ENCODE measurements around the gene PHLDB2. TPM values are rescaled to one million over a fixed set of nuclear protein-coding genes. Genes with fewer than 3 reads are reported as not detected.

Gene PHLDB2
- total RNA-seq, 1 donor from 2014 or later, result 60.8 TPM

DNA sequence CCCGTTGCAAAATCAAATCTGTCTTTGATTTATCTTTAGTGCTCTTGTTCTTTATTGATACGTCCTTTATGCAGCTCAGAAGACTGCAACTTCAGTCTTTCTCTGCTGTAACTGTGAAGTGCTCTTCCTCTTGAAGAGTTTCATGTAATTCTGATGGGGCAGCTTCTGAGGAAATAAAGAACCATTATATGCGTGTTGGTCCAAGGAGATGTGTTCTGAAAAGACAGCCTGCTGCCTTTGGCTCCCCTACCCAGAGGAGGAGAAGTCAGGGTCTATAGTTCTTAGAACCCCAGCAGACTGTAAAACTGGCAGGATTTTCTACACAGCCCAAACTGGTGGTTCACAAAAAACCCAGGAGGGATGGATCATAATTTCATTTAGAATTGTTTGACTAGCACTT, 97.4 kb downstream of the PHLDB2 start:
- Histone ChIP-seq H3K4me3 (no peak overlapping the region), H3K9me3 (no peaks in the 10 kb centered on the region), H3K36me3 (peaks cover 10% of the 10 kb centered on the region), H3K27ac (no peak overlapping the region), H3K27me3 (no peaks in the 10 kb centered on the region), H3K4me1 (no peaks in the 10 kb centered on the region)
- no peak for DNase-seq
- ATAC-seq, result no peak
- TF ChIP-seq CTCF (IDR thresholded peaks at IDR 0.05), result no peak
- intact Hi-C loops (cut with DNase I), result loop anchor here (10.0 kb wide), 1 partner anchor 92 kb away; no protein-coding TSS in a partner anchor

GRCh38 chr3:111956995-111957734, 98.1 kb downstream of the PHLDB2 start:
- DNase-seq (no peak), ATAC-seq (no peak)
- H3K9me3 ChIP-seq, result no peaks in the 10 kb centered on the region
- H3K4me1 ChIP-seq, result no peaks in the 10 kb centered on the region
- no peak overlapping the region for H3K4me3 ChIP-seq
- H3K27me3 ChIP-seq, result no peaks in the 10 kb centered on the region
- H3K27ac ChIP-seq, result no peak overlapping the region
- intact Hi-C loops (cut with DNase I), result loop anchor here (10.0 kb wide), 1 partner anchor 92 kb away; no protein-coding TSS in a partner anchor
- H3K36me3 ChIP-seq, result peaks cover 10% of the 10 kb centered on the region
- no peak for TF ChIP-seq CTCF (IDR thresholded peaks at IDR 0.05)

GRCh38 chr3:111961461-111962164, 102.5 kb downstream of the PHLDB2 start:
- H3K9me3 ChIP-seq, result no peaks in the 10 kb centered on the region
- no peak overlapping the region for H3K4me3 ChIP-seq
- DNase-seq (no peak), ATAC-seq (no peak)
- no peaks in the 10 kb centered on the region for H3K27me3 ChIP-seq
- intact Hi-C loops (cut with DNase I), result no loop called here
- H3K27ac ChIP-seq, result no peak overlapping the region
- H3K36me3 ChIP-seq, result peaks cover 19% of the 10 kb centered on the region
- no peaks in the 10 kb centered on the region for H3K4me1 ChIP-seq
- no peak for TF ChIP-seq CTCF (IDR thresholded peaks at IDR 0.05)

GRCh38 chr3:111963424-111963823, 104.4 kb downstream of the PHLDB2 start:
- Histone ChIP-seq H3K4me1 (peaks cover 6% of the 10 kb centered on the region), H3K27ac (no peak overlapping the region), H3K4me3 (no peak overlapping the region), H3K9me3 (no peaks in the 10 kb centered on the region), H3K36me3 (peaks cover 19% of the 10 kb centered on the region), H3K27me3 (no peaks in the 10 kb centered on the region)
- DNase-seq (no peak), ATAC-seq (no peak)
- TF ChIP-seq CTCF (IDR thresholded peaks at IDR 0.05), result no peak
- intact Hi-C loops (cut with DNase I), result no loop called here

DNA sequence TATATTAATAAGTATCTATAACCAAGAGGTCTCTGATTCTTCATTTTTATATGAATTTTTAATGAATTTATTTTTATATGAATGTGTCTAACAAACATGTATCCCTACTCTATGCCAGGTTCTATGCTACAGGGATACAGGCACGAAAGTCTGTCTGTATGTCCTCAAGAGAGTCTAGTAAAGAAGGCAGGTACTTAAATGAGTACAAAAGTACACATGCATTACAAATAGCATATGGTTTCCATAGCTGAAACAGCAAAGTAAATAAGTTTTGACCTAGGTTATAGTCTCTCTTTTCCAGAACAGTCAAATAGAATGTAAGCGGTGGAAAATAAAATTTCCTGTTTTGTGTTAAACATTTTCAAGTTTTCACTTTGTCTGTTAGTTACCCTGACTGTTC, 106.4 kb downstream of the PHLDB2 start:
- H3K27ac ChIP-seq, result no peak overlapping the region
- no peaks in the 10 kb centered on the region for H3K9me3 ChIP-seq
- DNase-seq, result no peak
- intact Hi-C loops (cut with DNase I), result loop anchor here (5.0 kb wide), 1 partner anchor 248 kb away; no protein-coding TSS in a partner anchor
- peaks cover 6% of the 10 kb centered on the region for H3K4me1 ChIP-seq
- no peak for ATAC-seq
- no peak overlapping the region for H3K4me3 ChIP-seq
- H3K27me3 ChIP-seq, result no peaks in the 10 kb centered on the region
- TF ChIP-seq CTCF (IDR thresholded peaks at IDR 0.05), result no peak
- H3K36me3 ChIP-seq, result peaks cover 22% of the 10 kb centered on the region

Measured in upper lobe of right lung (tissue), 1 donor.